AG04450 (cell line): ENCODE data around the gene HIVEP3. TPM values are rescaled to one million over a fixed set of nuclear protein-coding genes. Genes with fewer than 3 reads are reported as not detected.

Experiments
- CTCF ChIA-PET: fragments of 300-600, 350-600 bp; formaldehyde crosslinking; extraction: SDS; loops from one replicate; lab custom pipeline; 2022; ENCODE audit warnings: antibody characterized with exemption, inconsistent platforms; lab: Charles Lee
- POLR2A ChIA-PET: fragments of 350-600 bp; formaldehyde crosslinking; extraction: SDS; loops from one replicate; lab custom pipeline; 2021; ENCODE audit warnings: antibody characterized with exemption, inconsistent platforms; lab: Yijun Ruan, JAX
- DNase-seq: peaks from one replicate; pipeline ENCODE4 v3.0.0-alpha.2; 2011; ENCODE audit warnings: low read depth, low spot score
- H3K27ac ChIP-seq: one replicate; pipeline ENCODE4 v1.5.1; 2012; ENCODE audit warnings: low read depth, low read length, control low read depth
- H3K27me3 ChIP-seq: one replicate; pipeline ENCODE4 v1.6.0; 2012; ENCODE audit warnings: low read length; ENCODE audit not compliant: control insufficient read depth, insufficient read depth
- H3K4me3 ChIP-seq: 2 replicates; pipeline ENCODE4 v1.5.1; 2011; ENCODE audit warnings: mild to moderate bottlenecking, low read depth, low read length, control low read depth
- H3K9me3 ChIP-seq: 2 replicates; pipeline ENCODE4 v1.5.1; 2012; ENCODE audit warnings: low read length; ENCODE audit not compliant: control insufficient read depth, insufficient read depth
- CTCF ChIP-seq: IDR thresholded peaks from 2 replicates; pipeline ENCODE4 v1.5.1; 2011; ENCODE audit warnings: low read depth, low read length, control low read depth, inconsistent platforms
- polyA plus RNA-seq: library from polyadenylated mRNA; depleted of rRNA; stranded (reverse); fragments of >200 nt; gene quantifications from 2 replicates; pipeline ENCODE4 v1.2.3, GENCODE V29; 2011

Gene HIVEP3
- polyA plus RNA-seq, 1 experiment, result 4.8 TPM

GRCh38 chr1:41639332-41639936 lies 279.3 kb downstream of the HIVEP3 start:
- no peak; the same call in 1 of the 2 replicates for TF ChIP-seq CTCF
- no peak overlapping the region for H3K4me3 ChIP-seq
- ChIA-PET CTCF (interaction anchor here (0.6 kb wide), 1 partner anchor 13 kb away, joined by 3 read pairs; no protein-coding TSS in a partner anchor), POLR2A (interaction anchor here (1.0 kb wide), 1 partner anchor 23 kb away, joined by 4 read pairs; no protein-coding TSS in a partner anchor)
- H3K27me3 ChIP-seq, result no peaks in the 10 kb centered on the region
- H3K9me3 ChIP-seq, result no peaks in the 10 kb centered on the region
- DNase-seq, result no peak
- peak overlapping the region; percentile 75 for H3K27ac ChIP-seq

GRCh38 chr1:41638086-41639024 lies 280.4 kb downstream of the HIVEP3 start:
- no peak for DNase-seq
- Histone ChIP-seq H3K27me3 (no peaks in the 10 kb centered on the region), H3K27ac (peak overlapping the region; percentile 75), H3K4me3 (no peak overlapping the region), H3K9me3 (no peaks in the 10 kb centered on the region)
- POLR2A ChIA-PET, result no interaction called here
- no peak for TF ChIP-seq CTCF
- CTCF ChIA-PET, result no interaction called here

- Histone ChIP-seq H3K27me3 (no peaks in the 10 kb centered on the region), H3K27ac (no peak overlapping the region), H3K9me3 (no peaks in the 10 kb centered on the region), H3K4me3 (no peak overlapping the region)
- ChIA-PET CTCF (no interaction called here), POLR2A (no interaction called here)
- no peak for DNase-seq
- TF ChIP-seq CTCF, result no peak
Measured at GRCh38 chr1:41637367-41637766, 281.4 kb downstream of the HIVEP3 start.

- no peaks in the 10 kb centered on the region for H3K27me3 ChIP-seq
- ChIA-PET POLR2A (no interaction called here), CTCF (no interaction called here)
- no peak overlapping the region for H3K4me3 ChIP-seq
- no peak for TF ChIP-seq CTCF
- no peaks in the 10 kb centered on the region for H3K9me3 ChIP-seq
- H3K27ac ChIP-seq, result no peak overlapping the region
- DNase-seq, result no peak
Measured at GRCh38 chr1:41633764-41634163, 285.0 kb downstream of the HIVEP3 start.
